Measurements from ENCODE around the gene AATF. TPM values are rescaled to one million over a fixed set of nuclear protein-coding genes. Genes with fewer than 3 reads are reported as not detected.

Gene AATF
- total RNA-seq, 1 donor from 2014 or later = 48.0 TPM

GRCh38 chr17:36926701-36927100 is 22.1 kb upstream of the AATF start:
- Mint-ChIP-seq H3K27ac (no peak overlapping the region), H3K4me3 (no peak overlapping the region), H3K9me3 (no peaks in the 10 kb centered on the region), H3K36me3 (no peaks in the 10 kb centered on the region), H3K27me3 (peaks cover 66% of the 10 kb centered on the region), H3K4me1 (ENCODE audit: unreplicated experiment) (peaks cover 61% of the 10 kb centered on the region)
- no peak for DNase-seq (ENCODE audit: extremely low spot score, unreplicated experiment)
- no peak for TF ChIP-seq CTCF (conservative IDR thresholded peaks at IDR 0.05)

GRCh38 chr17:36928471-36929345 is 20.0 kb upstream of the AATF start:
- no peak for DNase-seq (ENCODE audit: extremely low spot score, unreplicated experiment)
- no peak overlapping the region for H3K27ac Mint-ChIP-seq
- no peaks in the 10 kb centered on the region for H3K9me3 Mint-ChIP-seq
- no peak overlapping the region for H3K4me3 Mint-ChIP-seq
- H3K4me1 Mint-ChIP-seq (ENCODE audit: unreplicated experiment) = peaks cover 59% of the 10 kb centered on the region
- TF ChIP-seq CTCF (conservative IDR thresholded peaks at IDR 0.05) = no peak
- H3K27me3 Mint-ChIP-seq = peaks cover 82% of the 10 kb centered on the region
- no peaks in the 10 kb centered on the region for H3K36me3 Mint-ChIP-seq

GRCh38 chr17:36929851-36930582 is 18.7 kb upstream of the AATF start:
- no peak overlapping the region for H3K4me3 Mint-ChIP-seq
- H3K4me1 Mint-ChIP-seq (ENCODE audit: unreplicated experiment) = peaks cover 59% of the 10 kb centered on the region
- no peaks in the 10 kb centered on the region for H3K9me3 Mint-ChIP-seq
- no peak overlapping the region for H3K27ac Mint-ChIP-seq
- DNase-seq (ENCODE audit: extremely low spot score, unreplicated experiment) = no peak
- TF ChIP-seq CTCF (conservative IDR thresholded peaks at IDR 0.05) = no peak
- H3K36me3 Mint-ChIP-seq = no peaks in the 10 kb centered on the region
- peaks cover 88% of the 10 kb centered on the region for H3K27me3 Mint-ChIP-seq

- peaks cover 93% of the 10 kb centered on the region for H3K27me3 Mint-ChIP-seq
- no peak for DNase-seq (ENCODE audit: extremely low spot score, unreplicated experiment)
- peaks cover 59% of the 10 kb centered on the region for H3K4me1 Mint-ChIP-seq (ENCODE audit: unreplicated experiment)
- no peak overlapping the region for H3K27ac Mint-ChIP-seq
- H3K4me3 Mint-ChIP-seq = no peak overlapping the region
- H3K36me3 Mint-ChIP-seq = no peaks in the 10 kb centered on the region
- no peaks in the 10 kb centered on the region for H3K9me3 Mint-ChIP-seq
- TF ChIP-seq CTCF (conservative IDR thresholded peaks at IDR 0.05) = no peak
Measured at GRCh38 chr17:36930583-36930900, 18.2 kb upstream of the AATF start.

- no peaks in the 10 kb centered on the region for H3K36me3 Mint-ChIP-seq
- no peak for DNase-seq (ENCODE audit: extremely low spot score, unreplicated experiment)
- TF ChIP-seq CTCF (conservative IDR thresholded peaks at IDR 0.05) = no peak
- no peak overlapping the region for H3K27ac Mint-ChIP-seq
- no peak overlapping the region for H3K4me3 Mint-ChIP-seq
- peaks cover 93% of the 10 kb centered on the region for H3K27me3 Mint-ChIP-seq
- H3K9me3 Mint-ChIP-seq = no peaks in the 10 kb centered on the region
- H3K4me1 Mint-ChIP-seq (ENCODE audit: unreplicated experiment) = peaks cover 55% of the 10 kb centered on the region
Measured at GRCh38 chr17:36931096-36931696, 17.6 kb upstream of the AATF start.
